ENCODE results near the gene FGF8. TPM values are rescaled to one million over a fixed set of nuclear protein-coding genes. Genes with fewer than 3 reads are reported as not detected.

The FGF8 gene
- total and polyA plus RNA-seq, 2 of the 4 experiments (the other 2 are of a cell fraction): 0.17 TPM; not detected in 1

DNA sequence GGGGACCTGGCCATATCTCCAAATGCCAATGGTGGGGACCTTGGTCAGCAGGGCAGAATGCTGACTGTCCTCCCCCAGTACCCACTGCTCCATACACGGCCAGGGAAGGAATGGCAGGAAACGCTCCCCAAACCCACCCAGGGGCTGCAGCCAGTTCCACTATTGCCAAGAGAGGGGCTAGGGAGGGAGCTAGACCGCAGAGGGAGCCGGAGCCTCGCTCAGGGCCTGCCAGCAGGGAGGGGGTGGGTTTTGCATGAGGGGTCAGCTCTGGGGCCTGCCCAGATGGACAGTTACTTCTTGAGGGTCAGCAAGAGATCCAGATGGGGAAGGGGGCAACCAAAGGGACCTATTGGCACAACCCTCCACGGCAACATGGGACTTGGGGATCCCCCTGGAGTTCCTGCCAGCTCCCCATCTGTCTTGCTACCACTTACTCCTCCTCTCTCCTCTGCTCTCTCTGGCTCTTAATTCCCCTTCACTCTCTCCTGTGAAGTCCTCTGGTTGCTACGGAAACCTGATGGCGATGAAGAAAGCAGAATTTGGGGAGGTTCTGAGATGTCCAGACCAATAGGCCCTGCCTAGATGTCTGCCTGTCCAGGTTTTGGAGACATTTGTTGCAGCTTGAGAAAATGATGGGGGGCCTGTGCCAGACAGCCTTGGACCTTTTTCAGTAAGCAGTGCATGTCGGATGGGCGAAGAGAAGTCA, 12.6 kb downstream of the FGF8 start:
- Histone ChIP-seq H3K4me3 (ENCODE audit: insufficient read depth, low read depth, low read length) (no peak overlapping the region), H3K36me3 (ENCODE audit: control insufficient read depth, insufficient read depth, low read length) (no peaks in the 10 kb centered on the region), H3K27ac (ENCODE audit: insufficient read depth, low read length) (no peak overlapping the region), H3K23ac (ENCODE audit: low read depth, low read length) (no peak overlapping the region), H3K14ac (replicated peaks; ENCODE audit: low read depth, low read length) (no peak overlapping the region), H3K9me3 (ENCODE audit: control insufficient read depth, insufficient read depth, low read length) (no peaks in the 10 kb centered on the region; the same call in 1 of the 2 replicates), H3K4me2 (ENCODE audit: low read depth, low read length) (no peak overlapping the region), H2AFZ (replicated peaks; ENCODE audit: low read length, poor library complexity) (no peak overlapping the region), H3K18ac (ENCODE audit: low read depth, low read length) (no peak overlapping the region), H4K20me1 (ENCODE audit: insufficient read depth, low read length) (no peaks in the 10 kb centered on the region), H2BK20ac (ENCODE audit: low read depth, low read length) (no peak overlapping the region), H3K4ac (ENCODE audit: low read depth, low read length) (no peak overlapping the region), H2AK5ac (ENCODE audit: low read depth, low read length) (no peak overlapping the region), H4K91ac (ENCODE audit: insufficient read depth, low read depth, low read length) (no peak overlapping the region), H3K4me1 (ENCODE audit: control insufficient read depth, insufficient read depth, low read length) (no peaks in the 10 kb centered on the region), H2BK120ac (ENCODE audit: low read depth, low read length) (no peak overlapping the region), H4K5ac (ENCODE audit: low read depth, low read length) (no peak overlapping the region), H3K9me1 (ENCODE audit: insufficient read depth, low read length) (no peaks in the 10 kb centered on the region; the same call in 1 of the 2 replicates), H3K56ac (ENCODE audit: extremely low read depth, insufficient read depth, low read length) (no peak overlapping the region), H3K79me1 (ENCODE audit: low read depth in 1 of 2, low read length in 2 of 2) (no peaks in the 10 kb centered on the region), H3K9ac (ENCODE audit: low read depth, low read length) (no peak overlapping the region), H4K8ac (ENCODE audit: low read depth in 2 of 2, low read length in 2 of 2) (no peak overlapping the region), H2BK15ac (ENCODE audit: low read depth, low read length) (no peak overlapping the region), H2BK5ac (ENCODE audit: low read depth, low read length, poor library complexity, severe bottlenecking) (no peak overlapping the region), H3K27me3 (ENCODE audit: control insufficient read depth, insufficient read depth, low read length) (peaks cover 94% of the 10 kb centered on the region), H2AK9ac (replicated peaks; ENCODE audit: low read depth, low read length, poor library complexity) (no peak overlapping the region)
- TF ChIP-seq RAD21 (IDR thresholded peaks at IDR 0.05; ENCODE audit: low read length) (no peak), CHD1 (IDR thresholded peaks at IDR 0.05; ENCODE audit: low read depth, low read length) (no peak), MXI1 (IDR thresholded peaks at IDR 0.05; ENCODE audit: borderline replicate concordance, low read depth, low read length) (no peak), CEBPB (IDR thresholded peaks at IDR 0.05; ENCODE audit: low read depth, low read length) (no peak), NFE2L2 (IDR thresholded peaks at IDR 0.05; ENCODE audit: low read depth, low read length) (no peak), USF2 (IDR thresholded peaks at IDR 0.05; ENCODE audit: low read depth, low read length) (no peak), ELK1 (IDR thresholded peaks at IDR 0.05; ENCODE audit: borderline replicate concordance, low read depth, low read length) (no peak), FOS (IDR thresholded peaks at IDR 0.05; ENCODE audit: low read depth, low read length) (no peak), POLR2A (IDR thresholded peaks at IDR 0.05; ENCODE audit: low read depth, low read length) (no peak), RCOR1 (IDR thresholded peaks at IDR 0.05; ENCODE audit: insufficient replicate concordance, low read length) (no peak), SMC3 (IDR thresholded peaks at IDR 0.05; ENCODE audit: low read depth, low read length) (no peak), MAFK (IDR thresholded peaks at IDR 0.05; ENCODE audit: low read depth, low read length) (no peak), BHLHE40 (IDR thresholded peaks at IDR 0.05; ENCODE audit: low read depth, low read length) (no peak), RFX5 (IDR thresholded peaks at IDR 0.05; ENCODE audit: low read depth, low read length) (no peak), MAZ (IDR thresholded peaks at IDR 0.05; ENCODE audit: borderline replicate concordance, low read depth, low read length) (no peak)
- TF ChIP-seq, protein P1, sequence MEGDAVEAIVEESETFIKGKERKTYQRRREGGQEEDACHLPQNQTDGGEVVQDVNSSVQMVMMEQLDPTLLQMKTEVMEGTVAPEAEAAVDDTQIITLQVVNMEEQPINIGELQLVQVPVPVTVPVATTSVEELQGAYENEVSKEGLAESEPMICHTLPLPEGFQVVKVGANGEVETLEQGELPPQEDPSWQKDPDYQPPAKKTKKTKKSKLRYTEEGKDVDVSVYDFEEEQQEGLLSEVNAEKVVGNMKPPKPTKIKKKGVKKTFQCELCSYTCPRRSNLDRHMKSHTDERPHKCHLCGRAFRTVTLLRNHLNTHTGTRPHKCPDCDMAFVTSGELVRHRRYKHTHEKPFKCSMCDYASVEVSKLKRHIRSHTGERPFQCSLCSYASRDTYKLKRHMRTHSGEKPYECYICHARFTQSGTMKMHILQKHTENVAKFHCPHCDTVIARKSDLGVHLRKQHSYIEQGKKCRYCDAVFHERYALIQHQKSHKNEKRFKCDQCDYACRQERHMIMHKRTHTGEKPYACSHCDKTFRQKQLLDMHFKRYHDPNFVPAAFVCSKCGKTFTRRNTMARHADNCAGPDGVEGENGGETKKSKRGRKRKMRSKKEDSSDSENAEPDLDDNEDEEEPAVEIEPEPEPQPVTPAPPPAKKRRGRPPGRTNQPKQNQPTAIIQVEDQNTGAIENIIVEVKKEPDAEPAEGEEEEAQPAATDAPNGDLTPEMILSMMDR (conservative IDR thresholded peaks at IDR 0.05; ENCODE audit: low read depth, low read length): no peak
- WGBS, 2 experiments (ENCODE audit: extremely low coverage in 2 of 2, insufficient read length in 1 of 2): 58% methylated on average over 2 of the region's 10 CpGs; no CpG with 5 or more reads in 1 of the 2 experiments
- in situ Hi-C loops (cut with MboI; ENCODE audit: low sequenced_read_pairs): no loop called here
- no TSS peak for BruUV-seq (replicated peaks)
- ATAC-seq (ENCODE audit: low read depth) (no peak), DNase-seq (no peak)
- ChIA-PET CTCF (no interaction called here), POLR2A (ENCODE audit: unreplicated experiment) (no interaction called here)
- intact Hi-C loops (cut with micrococcal nuclease): no loop called here
- dilution Hi-C loops (cut with HindIII; ENCODE audit: low sequenced_read_pairs, unreplicated experiment): no loop called here
